Stimulated activated CD4-positive, alpha-beta T cell treated with anti-CD3 and anti-CD28 coated beads, Interleukin-1b, Interleukin-23, amount 100 ng/mL, for 1 hour (primary cell): ENCODE measurements around the gene SPATA16.

Experiments used
- DNase-seq, 2 donors: peaks; one replicate each; pipeline ENCODE4 v3.0.0-alpha.2; 2020; ENCODE audit warnings: low read depth in 2 of 2

Gene SPATA16

DNA sequence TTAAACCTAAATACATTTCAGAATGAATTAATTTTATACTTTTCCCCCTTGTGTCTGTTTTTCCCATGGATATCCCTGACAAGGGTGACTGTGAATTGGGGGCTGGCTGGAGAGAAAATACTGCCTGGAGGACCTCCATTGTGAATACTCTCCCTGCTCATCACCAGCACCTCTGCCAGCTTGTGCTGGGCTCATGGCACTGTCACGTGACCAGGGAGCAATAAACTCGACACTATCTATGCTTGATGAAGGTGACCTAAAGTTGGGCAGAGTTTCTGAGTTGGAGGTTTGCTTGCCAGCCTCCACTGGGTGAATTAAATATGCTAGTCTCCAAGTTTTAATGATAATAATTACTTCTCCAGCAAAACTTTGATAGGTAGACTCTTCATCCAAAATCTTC lies 189.5 kb downstream of the SPATA16 start:
- DNase-seq: no peak

DNA sequence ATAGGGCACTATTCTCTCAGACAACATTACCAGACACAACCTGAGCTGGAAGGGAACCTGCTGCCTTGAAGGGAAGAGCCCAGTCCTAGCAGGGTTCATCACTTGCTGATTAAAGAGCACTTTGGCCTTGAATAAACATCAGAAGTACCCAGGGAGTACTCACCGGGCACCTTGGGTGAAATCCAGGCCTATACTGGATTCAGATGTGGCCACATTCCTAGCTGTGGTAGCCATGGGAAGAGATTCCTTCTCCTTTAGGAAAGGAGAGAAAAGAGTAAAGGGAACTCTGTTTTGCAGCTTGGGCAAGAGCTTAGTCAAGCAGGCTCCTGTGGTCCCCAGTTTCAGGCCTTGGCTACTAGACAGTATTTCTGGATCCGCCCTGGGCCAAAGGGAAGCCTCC lies 195.0 kb downstream of the SPATA16 start:
- no peak for DNase-seq

DNA sequence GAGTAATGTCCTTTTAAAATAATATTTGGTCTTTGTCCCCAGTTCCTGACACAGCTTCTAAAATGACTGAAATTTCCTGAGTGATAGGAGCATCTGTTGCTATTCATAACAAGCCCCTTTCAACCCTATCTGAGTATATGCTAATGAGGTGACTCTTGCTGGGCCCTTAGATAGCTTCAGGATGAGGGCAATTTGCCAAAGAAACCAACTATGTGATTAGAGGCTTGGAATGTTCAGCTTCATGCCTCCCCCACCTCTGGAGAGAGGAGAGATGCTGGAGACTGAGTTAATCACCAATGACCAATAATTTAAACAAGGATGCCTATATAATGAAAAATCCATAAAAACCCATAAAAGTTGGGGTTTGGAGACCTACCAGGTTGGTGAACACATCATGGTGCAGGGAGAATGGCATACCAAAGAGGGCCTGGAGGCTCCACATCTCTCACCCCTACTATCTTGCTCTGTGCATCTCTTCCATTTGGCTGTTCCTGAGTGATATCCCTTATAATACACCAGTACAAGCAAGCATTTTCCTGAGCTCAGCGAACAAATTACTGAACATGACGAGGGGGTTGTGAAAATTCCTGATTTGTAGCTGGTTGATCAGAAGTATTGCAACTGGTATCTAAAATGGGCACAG lies 201.3 kb downstream of the SPATA16 start:
- DNase-seq: no peak

DNA sequence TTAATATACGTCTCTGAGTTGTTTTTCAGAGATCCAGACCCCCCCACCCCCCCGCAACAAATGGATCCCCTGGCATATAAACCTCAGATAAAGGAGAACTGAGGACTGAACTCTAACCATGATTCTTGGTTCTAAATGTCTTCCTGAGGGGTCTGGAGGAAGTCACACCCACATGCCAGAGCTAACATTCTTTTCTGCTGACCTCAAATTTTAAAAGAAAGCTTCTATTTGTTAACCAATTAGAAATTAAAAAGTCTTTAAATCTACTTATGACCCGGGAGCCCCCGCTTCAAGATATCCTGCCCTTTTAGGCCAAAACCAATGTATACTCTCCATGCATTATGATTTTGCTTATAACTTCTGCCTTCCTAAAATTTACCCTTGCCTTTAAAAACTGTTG lies 202.2 kb downstream of the SPATA16 start:
- no peak for DNase-seq

DNA sequence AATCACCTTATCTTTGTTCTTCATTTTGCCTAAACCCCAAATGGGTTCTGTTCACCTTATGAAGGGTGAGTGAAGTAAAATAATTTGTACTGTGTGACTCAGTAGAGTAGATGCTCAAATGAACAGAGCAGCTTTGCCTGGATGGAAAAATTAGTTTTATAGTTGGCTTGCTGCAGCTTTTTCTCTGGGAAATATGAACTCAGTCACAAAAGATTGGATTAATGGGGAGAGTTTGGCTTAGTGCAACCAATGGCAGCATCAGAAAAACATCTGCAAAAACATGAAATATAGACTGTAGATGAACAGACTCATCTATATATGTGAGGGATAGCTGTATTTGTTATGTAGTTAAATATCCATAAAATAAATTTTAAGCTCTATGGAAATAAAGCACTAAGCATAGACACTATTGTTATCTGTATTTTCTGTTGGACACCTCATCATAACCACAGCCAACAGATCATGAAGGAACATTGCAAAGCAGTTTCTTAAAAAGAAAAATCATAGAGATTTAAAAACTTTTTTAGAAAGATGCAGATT lies 209.2 kb downstream of the SPATA16 start:
- no peak for DNase-seq

DNA sequence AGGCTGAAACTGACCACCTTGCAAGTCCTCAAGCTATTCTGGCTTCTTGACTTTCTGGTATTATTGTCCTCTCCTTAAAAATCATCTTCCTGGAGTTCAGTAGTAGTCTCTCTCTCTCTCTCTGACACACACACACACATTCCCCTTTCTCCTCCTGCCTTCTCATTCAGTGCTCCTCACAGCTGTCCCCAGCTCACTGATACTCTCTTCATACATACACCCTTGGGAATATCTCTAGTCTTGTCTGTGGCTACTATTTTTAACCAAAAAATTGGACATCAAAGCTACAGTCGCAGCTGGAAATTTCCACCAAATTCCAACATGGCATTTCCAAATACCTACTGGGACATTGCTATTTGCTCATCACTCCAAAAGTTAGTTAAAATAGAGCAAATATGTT lies 211.6 kb downstream of the SPATA16 start:
- DNase-seq: no peak

DNA sequence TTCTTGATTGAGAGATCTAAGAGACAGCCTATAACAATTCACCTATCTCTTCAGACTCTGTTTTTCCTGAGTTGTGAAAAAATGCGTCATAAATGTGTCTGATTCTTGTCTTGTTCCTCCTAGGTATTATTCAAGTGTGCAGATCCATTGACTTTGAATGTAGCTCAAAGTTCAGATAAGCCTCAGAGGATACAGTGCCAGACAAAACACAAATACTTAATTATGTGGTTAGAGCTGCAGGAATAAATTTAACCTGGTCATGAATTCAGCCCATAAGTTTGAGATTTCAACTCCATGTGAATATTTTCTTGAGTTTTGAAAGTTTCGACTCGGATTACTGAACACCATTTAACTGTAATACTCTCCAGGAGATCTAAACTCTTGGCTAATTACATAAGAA lies 216.5 kb downstream of the SPATA16 start:
- DNase-seq: no peak

DNA sequence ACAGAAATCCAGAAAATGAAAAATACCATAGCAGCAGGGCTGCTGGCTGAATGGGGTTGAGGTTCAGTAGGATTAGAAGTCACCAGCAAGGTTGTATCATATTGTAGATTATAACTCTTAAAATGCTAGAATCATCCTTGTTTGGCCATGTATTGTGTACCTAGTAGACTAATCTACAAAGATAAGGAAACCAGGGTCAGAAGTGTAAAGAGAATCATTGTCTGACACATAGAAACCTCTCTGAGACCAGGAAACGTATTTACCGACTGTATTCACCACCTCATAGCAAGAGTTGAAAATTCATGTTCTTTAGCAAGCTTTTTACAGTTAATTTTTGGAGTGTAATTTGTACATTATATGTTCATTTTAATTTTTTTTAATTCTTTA lies 221.7 kb downstream of the SPATA16 start:
- DNase-seq: no peak

DNA sequence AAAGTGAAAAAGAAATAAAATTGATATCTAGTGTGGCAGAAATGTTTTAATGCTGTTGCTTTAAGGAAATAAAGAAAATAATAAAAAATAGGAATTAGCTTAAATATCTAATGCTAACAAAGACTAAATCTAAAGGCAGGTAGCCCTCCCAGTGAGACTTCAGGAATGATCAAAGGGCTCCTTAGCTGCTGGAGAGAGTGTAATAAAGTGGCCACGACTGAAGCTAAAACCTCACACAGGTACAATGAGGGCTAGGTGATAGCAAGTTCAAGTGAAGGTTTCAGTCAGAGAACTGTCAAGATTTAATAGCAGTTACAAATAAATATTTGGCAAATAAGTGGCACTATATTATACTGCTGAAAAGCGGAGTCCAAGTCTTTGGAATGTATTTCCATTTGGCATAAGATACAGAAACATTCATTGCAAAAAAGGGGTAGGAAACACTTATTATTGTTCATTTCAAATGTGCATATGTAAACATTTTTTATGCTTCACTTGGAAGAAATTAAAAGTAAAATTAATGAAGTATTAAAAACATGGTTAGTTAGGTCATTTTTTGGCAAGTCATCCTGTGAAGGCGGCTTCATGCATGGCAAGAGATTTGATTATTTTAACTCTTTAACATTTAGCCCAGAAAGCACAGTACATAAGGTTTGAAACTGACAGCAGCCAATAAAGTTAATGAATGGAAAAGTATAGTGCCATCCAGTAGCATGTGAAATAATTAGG lies 222.3 kb downstream of the SPATA16 start:
- DNase-seq: no peak

DNA sequence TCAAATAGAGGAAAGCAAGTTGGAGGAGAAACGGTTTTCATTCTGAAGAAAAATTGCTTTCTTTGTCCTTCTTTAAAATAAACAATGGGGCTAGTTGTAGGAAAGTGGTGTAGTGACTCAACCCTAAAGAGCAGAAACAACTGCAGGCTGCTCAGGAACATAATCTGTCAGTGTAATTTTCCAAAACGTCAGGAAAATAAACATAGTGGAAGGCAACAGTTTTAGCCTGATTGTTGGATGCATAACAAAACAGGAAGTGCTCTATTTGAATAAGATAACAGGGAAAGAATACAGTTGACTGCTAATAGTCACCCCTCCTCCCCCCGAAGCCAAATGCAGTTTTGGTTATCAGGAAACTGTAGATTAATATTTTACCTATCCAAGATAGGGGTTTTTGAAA lies 222.9 kb downstream of the SPATA16 start:
- no peak for DNase-seq

DNA sequence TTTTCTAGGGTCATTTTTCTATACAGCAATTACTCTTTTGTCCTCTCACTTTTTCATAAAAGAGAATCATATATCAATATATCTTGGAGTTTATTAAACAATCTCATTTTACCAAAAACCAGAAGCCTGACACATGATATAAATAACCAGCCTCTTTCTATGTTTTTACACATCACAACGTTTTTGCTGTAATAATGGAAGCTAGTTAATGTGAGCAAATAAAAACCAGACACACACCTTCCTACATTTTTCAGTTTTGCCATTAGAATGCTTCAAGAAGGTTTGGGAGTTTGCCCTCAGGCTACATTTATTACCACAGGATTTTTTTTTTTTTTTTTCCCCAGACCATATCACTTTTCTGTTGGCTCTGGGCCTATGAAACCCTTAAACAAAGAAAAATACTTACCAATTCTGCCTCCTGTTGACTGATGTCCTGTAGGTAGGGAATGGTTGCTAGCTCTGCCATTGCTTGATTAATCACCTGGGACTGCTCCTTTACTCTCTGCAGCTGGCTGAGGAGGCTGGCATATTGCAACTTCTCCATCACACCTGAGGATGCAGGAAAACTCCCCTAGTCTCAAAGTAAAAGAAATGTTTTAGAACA lies 225.0 kb downstream of the SPATA16 start:
- DNase-seq: no peak

DNA sequence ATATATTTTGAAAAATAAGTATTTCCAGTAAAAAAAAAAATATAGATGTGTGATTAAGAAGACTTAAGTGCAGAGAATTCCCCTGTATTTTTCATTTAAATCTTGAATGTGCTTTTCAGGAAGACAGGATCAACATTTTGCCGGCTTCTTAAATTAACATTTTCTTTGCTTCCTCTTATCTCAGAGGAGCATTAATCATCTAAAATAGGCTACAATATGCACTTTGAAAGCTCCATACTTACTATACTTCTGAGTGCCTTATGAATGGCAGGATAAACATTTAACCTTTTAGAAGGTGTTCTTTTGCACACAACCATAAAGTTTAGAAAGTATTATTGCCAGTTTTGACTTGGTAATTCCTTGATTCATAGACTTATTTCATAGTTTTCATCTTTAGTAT lies 226.2 kb downstream of the SPATA16 start:
- no peak for DNase-seq

DNA sequence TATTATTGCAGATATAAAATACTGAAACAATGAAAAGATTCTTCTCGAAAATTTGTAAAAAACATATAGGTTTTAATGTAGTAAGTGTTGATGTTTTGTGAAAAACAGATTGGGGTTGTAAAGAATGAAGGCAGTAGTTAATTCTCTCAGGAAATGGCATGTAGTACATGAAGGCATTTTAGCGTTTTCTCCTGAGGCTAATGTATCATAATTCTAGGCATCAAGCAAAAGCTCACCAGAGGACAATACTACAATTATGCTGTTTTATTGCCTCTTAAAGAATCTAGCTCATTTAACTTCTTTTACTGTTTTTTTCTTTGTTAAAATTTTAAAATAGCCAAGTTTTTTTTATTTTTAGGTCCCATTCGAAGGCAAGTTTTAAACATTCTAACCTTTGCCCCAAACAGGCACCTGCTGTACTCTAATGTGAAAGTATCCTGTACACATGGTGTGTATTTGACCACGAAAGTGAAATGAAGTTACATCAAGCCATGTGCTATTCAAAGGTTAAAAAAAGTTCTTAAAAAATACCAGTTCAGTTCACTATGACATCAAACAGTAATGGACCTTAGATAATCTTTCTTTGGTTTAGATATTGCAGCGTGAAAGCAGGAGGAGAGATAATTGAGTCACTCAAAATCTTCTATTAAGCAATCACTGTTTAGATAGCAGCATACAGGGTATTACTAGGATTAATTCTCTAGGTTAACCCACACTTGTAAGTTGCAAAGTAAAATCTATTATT lies 227.0 kb downstream of the SPATA16 start:
- no peak for DNase-seq

DNA sequence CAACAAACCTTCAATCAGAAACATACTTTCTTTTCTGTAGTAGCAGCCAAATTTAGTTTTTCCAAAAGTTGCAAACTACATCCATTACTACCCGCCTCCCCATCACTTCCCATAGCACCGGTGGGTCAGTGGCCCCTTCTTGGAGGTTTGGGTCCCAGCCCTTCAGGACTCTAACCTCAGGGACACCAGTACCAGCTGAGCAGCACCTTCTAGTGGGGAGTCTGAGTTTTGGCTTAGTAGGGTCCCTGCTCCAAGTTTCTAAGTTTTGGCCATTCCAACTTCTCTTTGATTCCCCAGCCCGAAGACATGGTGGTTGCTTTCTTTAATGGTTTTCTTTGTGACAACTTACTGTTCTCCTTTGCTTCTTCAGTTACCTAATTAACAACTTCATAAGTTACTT lies 229.9 kb downstream of the SPATA16 start:
- DNase-seq: no peak

DNA sequence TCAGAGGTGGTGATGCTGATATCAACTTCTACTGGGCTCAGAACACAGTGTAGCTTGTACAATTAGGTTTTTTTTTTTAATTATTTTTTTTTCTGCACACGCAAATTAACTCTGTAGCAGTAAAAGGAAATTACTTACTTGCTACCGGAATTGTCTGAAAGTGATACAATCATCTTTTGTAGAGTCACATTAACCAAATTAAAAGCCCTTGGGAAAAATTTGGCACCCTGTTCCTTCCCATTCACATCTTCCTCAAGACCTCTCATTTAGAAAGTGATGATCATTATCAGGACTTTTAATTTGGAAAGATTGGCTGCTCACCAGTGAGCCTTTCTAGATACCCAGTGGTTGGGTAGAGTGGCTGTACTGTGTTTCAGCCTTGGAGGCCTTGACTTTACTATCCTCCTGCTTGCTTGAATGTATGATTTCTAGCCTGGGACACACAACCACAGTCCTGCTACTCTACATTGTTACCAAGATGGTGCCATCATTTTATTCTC lies 232.2 kb downstream of the SPATA16 start:
- DNase-seq: no peak

DNA sequence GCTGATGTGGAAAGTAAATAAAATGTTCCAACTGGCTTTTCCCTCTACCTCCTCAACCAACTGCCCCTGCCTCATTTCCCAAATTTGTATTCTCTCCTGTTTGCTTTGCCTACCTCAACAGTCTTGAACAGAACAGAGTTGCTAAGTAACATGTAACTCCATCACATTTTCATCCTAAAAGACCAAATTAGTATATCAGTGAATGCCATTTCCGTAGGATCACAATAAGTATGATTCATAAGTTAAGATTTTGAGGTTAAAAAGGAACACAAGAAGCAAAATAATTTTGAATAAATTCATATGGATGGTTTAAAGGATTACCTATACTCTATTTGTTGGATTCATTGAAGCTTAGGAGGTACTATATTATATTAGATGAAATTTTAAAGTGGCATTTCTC lies 235.6 kb downstream of the SPATA16 start:
- DNase-seq: no peak

DNA sequence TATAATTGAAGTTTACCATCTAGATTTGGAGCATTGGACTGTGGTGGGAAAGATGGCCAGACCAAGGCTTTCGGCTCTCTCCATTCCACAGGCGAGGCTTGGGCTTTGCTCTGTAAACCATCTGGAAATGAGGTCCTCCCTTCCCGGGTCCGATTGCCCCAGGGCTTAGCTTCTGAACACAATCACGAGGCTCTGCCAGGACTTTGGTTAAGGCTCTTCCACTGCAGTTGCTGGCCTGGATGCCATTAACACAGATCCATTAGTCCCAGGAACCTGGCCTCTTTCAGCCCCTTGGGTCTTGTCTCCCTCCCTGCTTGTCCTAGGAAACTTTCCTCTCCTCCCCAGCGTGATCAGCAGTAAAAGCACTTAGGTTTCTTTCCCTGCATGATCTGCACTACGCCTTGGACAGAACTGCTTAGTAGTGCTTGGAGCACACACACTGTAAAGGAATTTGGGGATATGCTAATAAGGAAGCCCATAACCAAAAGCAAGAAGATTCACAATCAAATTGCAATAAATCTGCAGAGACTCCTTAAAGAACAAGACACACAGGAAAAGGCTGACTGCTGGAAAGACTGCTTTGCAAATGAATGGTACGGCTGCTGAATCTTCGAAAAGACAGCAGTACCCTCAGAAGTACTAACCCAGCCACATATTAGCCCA lies 236.2 kb downstream of the SPATA16 start:
- DNase-seq: no peak

DNA sequence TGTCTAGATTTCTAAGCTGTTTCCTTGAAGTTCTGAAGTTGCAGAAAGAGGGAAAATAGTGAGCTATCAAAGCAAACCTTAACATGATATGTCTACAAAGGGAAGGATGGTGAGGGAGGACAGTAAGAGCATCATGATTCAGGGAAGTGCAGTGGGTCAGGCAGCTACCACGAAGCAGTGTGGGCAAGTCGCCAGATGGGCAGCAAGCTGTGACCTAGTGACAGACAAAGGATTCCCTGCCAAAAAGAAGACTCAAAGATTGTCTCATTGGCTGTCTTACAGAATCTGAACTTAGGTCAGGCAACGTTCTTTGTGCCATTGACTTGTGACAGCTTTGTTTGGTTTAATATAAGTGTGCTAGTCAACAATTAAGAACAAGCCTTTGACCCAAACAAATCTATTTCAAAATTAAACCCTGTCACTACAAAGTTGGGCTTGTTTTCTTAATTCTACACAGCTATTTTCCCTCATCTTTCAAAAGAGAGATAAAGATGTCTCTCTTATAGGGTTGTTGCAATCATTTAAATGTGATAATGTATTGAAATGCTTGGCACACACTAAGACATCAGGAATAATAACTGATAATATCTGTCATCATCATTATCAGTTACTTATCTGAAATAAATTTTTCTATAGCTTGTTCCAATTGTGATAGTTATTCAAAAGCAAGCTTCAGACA lies 237.3 kb downstream of the SPATA16 start:
- DNase-seq: no peak

DNA sequence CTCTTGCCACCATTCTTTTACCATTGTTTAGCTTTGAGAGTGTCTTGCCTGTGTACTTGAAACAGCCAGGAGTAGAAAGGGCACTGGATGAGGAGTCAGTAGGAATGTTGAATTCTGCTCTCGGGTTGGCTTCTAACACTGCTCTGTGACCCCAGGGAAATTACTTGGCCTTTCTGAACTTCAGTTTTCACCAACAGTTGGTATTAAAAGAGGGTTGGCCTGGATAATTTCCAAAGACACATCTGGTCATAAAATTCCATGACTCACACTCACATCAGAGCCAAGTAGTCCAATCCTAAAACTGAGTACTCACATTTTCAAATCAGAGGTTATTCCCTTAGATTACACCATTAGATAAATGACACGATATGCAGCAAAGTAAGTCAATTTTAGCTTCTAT lies 248.9 kb downstream of the SPATA16 start:
- no peak for DNase-seq

DNA sequence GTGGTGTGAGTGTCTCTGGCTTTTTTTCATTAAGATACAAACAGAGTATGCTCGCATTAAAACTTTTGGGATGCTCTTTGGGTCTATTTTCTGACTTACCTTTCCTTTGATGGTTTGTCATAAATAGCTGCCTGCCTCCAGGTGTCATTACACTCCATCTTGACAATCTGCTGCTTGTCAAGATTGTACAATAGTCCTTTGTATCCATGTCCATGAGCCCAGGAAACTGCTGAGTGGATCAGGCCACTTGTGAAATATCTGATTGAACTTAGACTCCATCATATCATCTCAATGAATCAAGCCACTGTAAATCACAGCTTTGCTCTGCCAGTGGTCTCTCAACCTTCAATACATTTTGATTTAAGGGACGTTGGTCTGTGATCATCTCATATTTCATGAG lies 255.3 kb downstream of the SPATA16 start:
- no peak for DNase-seq

DNA sequence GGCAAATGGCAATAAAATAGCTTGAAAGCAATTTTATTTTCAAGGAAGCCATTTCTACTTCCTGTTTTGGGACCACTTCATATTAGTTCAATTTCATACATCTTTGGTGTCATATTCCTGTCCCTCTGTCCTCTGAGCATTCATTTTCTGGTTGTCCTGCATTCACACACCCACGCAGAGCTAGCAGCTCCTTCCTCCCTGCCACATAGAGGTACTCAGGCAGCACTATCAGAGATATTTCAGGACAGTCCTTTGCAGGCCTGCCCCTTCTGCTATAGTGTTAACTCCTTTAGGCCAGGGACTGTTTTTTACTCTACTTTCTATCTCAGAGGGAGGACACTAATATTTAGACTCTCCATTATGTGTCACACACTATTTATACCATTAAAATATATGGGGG lies 258.5 kb downstream of the SPATA16 start:
- no peak for DNase-seq
